ENCODE data around the gene KLHDC10.

KLHDC10 gene

GRCh38 chr7:130024390-130024789, 45.9 kb upstream of the KLHDC10 start:
- TF ChIP-seq TAF1 (IDR thresholded peaks at IDR 0.05; ENCODE audit: borderline replicate concordance, insufficient read depth, low read length): no peak
- TF ChIP-seq SIN3A (IDR thresholded peaks at IDR 0.05; ENCODE audit: borderline replicate concordance, insufficient read depth, low read length): no peak
- TF ChIP-seq REST (IDR thresholded peaks at IDR 0.05; ENCODE audit: insufficient read depth in 1 of 2, low read depth in 2 of 2, low read length in 2 of 2): no peak
- no peak for TF ChIP-seq POLR2AphosphoS5 (IDR thresholded peaks at IDR 0.05; ENCODE audit: low read depth, low read length)
- TF ChIP-seq FOXP2 (optimal IDR thresholded peaks at IDR 0.05; ENCODE audit: borderline replicate concordance, extremely low read depth, extremely low read length, insufficient read depth): no peak

- TF ChIP-seq REST (IDR thresholded peaks at IDR 0.05; ENCODE audit: insufficient read depth in 1 of 2, low read depth in 2 of 2, low read length in 2 of 2): no peak
- TF ChIP-seq SIN3A (IDR thresholded peaks at IDR 0.05; ENCODE audit: borderline replicate concordance, insufficient read depth, low read length): no peak
- TF ChIP-seq TAF1 (IDR thresholded peaks at IDR 0.05; ENCODE audit: borderline replicate concordance, insufficient read depth, low read length): no peak
- TF ChIP-seq POLR2AphosphoS5 (IDR thresholded peaks at IDR 0.05; ENCODE audit: low read depth, low read length): no peak
Measured at GRCh38 chr7:130032698-130033097, 37.6 kb upstream of the KLHDC10 start.

GRCh38 chr7:130037703-130038102, 32.6 kb upstream of the KLHDC10 start:
- TF ChIP-seq POLR2AphosphoS5 (IDR thresholded peaks at IDR 0.05; ENCODE audit: low read depth, low read length): no peak
- no peak for TF ChIP-seq REST (IDR thresholded peaks at IDR 0.05; ENCODE audit: insufficient read depth in 1 of 2, low read depth in 2 of 2, low read length in 2 of 2)
- no peak for TF ChIP-seq TAF1 (IDR thresholded peaks at IDR 0.05; ENCODE audit: borderline replicate concordance, insufficient read depth, low read length)
- TF ChIP-seq FOXP2 (optimal IDR thresholded peaks at IDR 0.05; ENCODE audit: borderline replicate concordance, extremely low read depth, extremely low read length, insufficient read depth): no peak
- no peak for TF ChIP-seq SIN3A (IDR thresholded peaks at IDR 0.05; ENCODE audit: borderline replicate concordance, insufficient read depth, low read length)

GRCh38 chr7:130040576-130040975, 29.8 kb upstream of the KLHDC10 start:
- TF ChIP-seq REST (IDR thresholded peaks at IDR 0.05; ENCODE audit: insufficient read depth in 1 of 2, low read depth in 2 of 2, low read length in 2 of 2) (no peak), POLR2AphosphoS5 (IDR thresholded peaks at IDR 0.05; ENCODE audit: low read depth, low read length) (no peak), TAF1 (IDR thresholded peaks at IDR 0.05; ENCODE audit: borderline replicate concordance, insufficient read depth, low read length) (no peak), FOXP2 (optimal IDR thresholded peaks at IDR 0.05; ENCODE audit: borderline replicate concordance, extremely low read depth, extremely low read length, insufficient read depth) (no peak)

GRCh38 chr7:130047831-130048230, 22.5 kb upstream of the KLHDC10 start:
- TF ChIP-seq POLR2AphosphoS5 (IDR thresholded peaks at IDR 0.05; ENCODE audit: low read depth, low read length): no peak
- no peak for TF ChIP-seq FOXP2 (optimal IDR thresholded peaks at IDR 0.05; ENCODE audit: borderline replicate concordance, extremely low read depth, extremely low read length, insufficient read depth)
- no peak for TF ChIP-seq SIN3A (IDR thresholded peaks at IDR 0.05; ENCODE audit: borderline replicate concordance, insufficient read depth, low read length)
- TF ChIP-seq REST (IDR thresholded peaks at IDR 0.05; ENCODE audit: insufficient read depth in 1 of 2, low read depth in 2 of 2, low read length in 2 of 2): no peak
- TF ChIP-seq TAF1 (IDR thresholded peaks at IDR 0.05; ENCODE audit: borderline replicate concordance, insufficient read depth, low read length): no peak
